HepG2 (cell line): ENCODE measurements around the gene ARL6. TPM values are rescaled to one million over a fixed set of nuclear protein-coding genes. Genes with fewer than 3 reads are reported as not detected.
A peak's percentile ranks its signal among the peaks of the same experiment; 100 is the strongest.

Source experiments
- CBFB ChIP-seq: sonication (generic); formaldehyde crosslinking; IDR thresholded peaks from 2 replicates; pipeline ENCODE4 v1.4.0; 2020; ENCODE audit warnings: missing genetic modification reagents
- CREM ChIP-seq, 2 experiments: sonication (generic) in 1 of 2; formaldehyde crosslinking in 1 of 2; IDR thresholded peaks; 2 replicates each; pipeline versions ENCODE4 v1.4.0 to v1.6.1; 2016 to 2020; ENCODE audit warnings: antibody characterized with exemption in 1 of 2, mild to moderate bottlenecking in 1 of 2, missing genetic modification reagents in 1 of 2
- HES4 ChIP-seq: sonication (generic); formaldehyde crosslinking; IDR thresholded peaks from 2 replicates; pipeline ENCODE4 v1.9.0; 2021; ENCODE audit warnings: mild to moderate bottlenecking, missing genetic modification reagents, borderline replicate concordance
- KDM3A ChIP-seq: IDR thresholded peaks from 2 replicates; pipeline ENCODE4 v1.6.1; 2018; ENCODE audit warnings: low read depth, missing compliant biosample characterization
- NFE2L2 ChIP-seq: fragments of 150-350 bp; IDR thresholded peaks from 2 replicates; pipeline ENCODE4 v1.6.1; 2014; ENCODE audit warnings: low read length
- PAF1 ChIP-seq: IDR thresholded peaks from 2 replicates; pipeline ENCODE4 v1.6.1; 2016; ENCODE audit warnings: missing genetic modification reagents, missing compliant biosample characterization
- PHF20 ChIP-seq: sonication (generic); formaldehyde crosslinking; IDR thresholded peaks from 2 replicates; pipeline ENCODE4 v1.5.0; 2020; ENCODE audit warnings: mild to moderate bottlenecking, missing genetic modification reagents
- POGZ ChIP-seq: sonication (generic); formaldehyde crosslinking; IDR thresholded peaks from 2 replicates; pipeline ENCODE4 v1.4.0; 2020; ENCODE audit warnings: mild to moderate bottlenecking, missing genetic modification reagents
- POLR2AphosphoS5 ChIP-seq: IDR thresholded peaks from 2 replicates; pipeline ENCODE4 v1.6.1; 2012; ENCODE audit warnings: low read depth, low read length
- RARG ChIP-seq: sonication (generic); formaldehyde crosslinking; IDR thresholded peaks from 2 replicates; pipeline ENCODE4 v1.4.0; 2020; ENCODE audit warnings: low read depth, mild to moderate bottlenecking, missing genetic modification reagents
- SAP130 ChIP-seq: IDR thresholded peaks from 2 replicates; pipeline ENCODE4 v1.6.1; 2016; ENCODE audit warnings: low read depth
- TOPORS ChIP-seq: sonication (generic); formaldehyde crosslinking; IDR thresholded peaks from 2 replicates; pipeline ENCODE4 v1.8.0; 2023; ENCODE audit warnings: mild to moderate bottlenecking, missing genetic modification reagents
- XBP1 ChIP-seq: sonication (generic); formaldehyde crosslinking; IDR thresholded peaks from 2 replicates; pipeline ENCODE4 v1.5.0; 2020; ENCODE audit warnings: missing genetic modification reagents
- ZBTB38 ChIP-seq: sonication (generic); formaldehyde crosslinking; IDR thresholded peaks from 2 replicates; pipeline ENCODE4 v1.5.1; 2020; ENCODE audit warnings: mild to moderate bottlenecking, missing genetic modification reagents
- ZNF746 ChIP-seq: sonication (generic); formaldehyde crosslinking; IDR thresholded peaks from 2 replicates; pipeline ENCODE4 v1.8.0; 2022; ENCODE audit warnings: mild to moderate bottlenecking, missing genetic modification reagents
- ZSCAN30 ChIP-seq: sonication (generic); formaldehyde crosslinking; IDR thresholded peaks from 2 replicates; pipeline ENCODE4 v1.5.0; 2020; ENCODE audit warnings: mild to moderate bottlenecking, missing genetic modification reagents
- polyA plus RNA-seq, 8 experiments: library from polyadenylated mRNA; depleted of rRNA in 3 of 8; stranded (reverse) in 7 of 8; unstranded in 1 of 8; fragments of >200 nt; fragmentation: Illumina TruSeq in 4 of 8; extraction: Trizol in 4 of 8; gene quantifications; 2 replicates each; pipeline versions ENCODE4 v1.2.1 to v1.2.3, GENCODE V29; 2011 to 2016; ENCODE audit warnings: low read depth in 4 of 8, missing spikeins in 1 of 8, mixed read lengths in 1 of 8; ENCODE audit not compliant: insufficient read depth in 1 of 8
- total RNA-seq, 5 experiments: library from RNA; depleted of rRNA; stranded (reverse); fragments of >200 nt; fragmentation: Illumina TruSeq; extraction: Trizol; gene quantifications; 2 replicates each; pipeline ENCODE4 v1.2.3, GENCODE V29; 2016; ENCODE audit warnings: low read depth in 1 of 5
- TF ChIP-seq, protein P1 (sequence below), 2 experiments: fragments of 450-650 bp in 1 of 2; sonication (generic) in 1 of 2; formaldehyde crosslinking in 1 of 2; IDR thresholded peaks; 2 replicates each; pipeline versions ENCODE4 v1.6.1 to v1.8.0; 2016 to 2022; ENCODE audit warnings: antibody characterized with exemption in 1 of 2, mild to moderate bottlenecking in 1 of 2, missing genetic modification reagents in 1 of 2
- TF ChIP-seq, protein P2 (sequence below): sonication (generic); formaldehyde crosslinking; IDR thresholded peaks from 2 replicates; pipeline ENCODE4 v1.8.0; 2022; ENCODE audit warnings: missing genetic modification reagents, mild to moderate bottlenecking, inconsistent platforms, borderline replicate concordance

Gene ARL6
- total and polyA plus RNA-seq, 2 of the 13 experiments (the other 11 are each of a cell fraction or from before 2014, with no cell fraction given) = 1.3 to 3.7 TPM

DNA sequence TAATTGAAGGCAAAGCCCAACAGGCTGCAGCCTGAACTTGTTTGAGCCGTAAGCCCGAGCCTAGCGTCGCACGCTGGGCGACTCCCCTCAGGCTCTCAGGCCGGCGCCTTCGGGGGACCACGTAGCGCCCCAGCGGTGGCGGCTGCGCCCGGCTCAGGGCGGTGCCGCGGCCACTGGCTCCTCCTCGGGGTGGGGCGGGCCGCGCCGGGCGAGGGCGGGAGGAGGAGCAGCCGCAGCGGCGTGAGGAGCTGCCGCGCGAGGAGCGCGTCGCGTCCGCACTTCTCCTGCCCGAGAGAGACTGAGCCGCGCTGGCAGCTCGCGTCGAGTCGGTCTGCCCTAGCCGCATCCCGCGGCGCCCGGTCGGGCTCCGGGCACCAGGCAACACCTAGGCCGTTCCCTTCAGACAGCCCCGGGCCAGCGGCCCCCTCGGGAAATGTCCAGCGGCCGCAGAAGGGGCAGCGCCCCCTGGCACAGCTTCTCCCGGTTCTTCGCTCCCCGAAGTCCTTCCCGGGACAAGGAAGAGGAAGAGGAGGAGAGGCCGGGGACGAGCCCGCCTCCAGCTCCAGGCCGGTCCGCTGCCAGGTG, 57.3 kb downstream of the ARL6 start, which contains the start of gene CRYBG3 (continued):
- TF ChIP-seq PHF20 (CRISPR knock-in tag) = peak; percentile 47; the same call in 1 of the 2 replicates
- TF ChIP-seq, protein P1, sequence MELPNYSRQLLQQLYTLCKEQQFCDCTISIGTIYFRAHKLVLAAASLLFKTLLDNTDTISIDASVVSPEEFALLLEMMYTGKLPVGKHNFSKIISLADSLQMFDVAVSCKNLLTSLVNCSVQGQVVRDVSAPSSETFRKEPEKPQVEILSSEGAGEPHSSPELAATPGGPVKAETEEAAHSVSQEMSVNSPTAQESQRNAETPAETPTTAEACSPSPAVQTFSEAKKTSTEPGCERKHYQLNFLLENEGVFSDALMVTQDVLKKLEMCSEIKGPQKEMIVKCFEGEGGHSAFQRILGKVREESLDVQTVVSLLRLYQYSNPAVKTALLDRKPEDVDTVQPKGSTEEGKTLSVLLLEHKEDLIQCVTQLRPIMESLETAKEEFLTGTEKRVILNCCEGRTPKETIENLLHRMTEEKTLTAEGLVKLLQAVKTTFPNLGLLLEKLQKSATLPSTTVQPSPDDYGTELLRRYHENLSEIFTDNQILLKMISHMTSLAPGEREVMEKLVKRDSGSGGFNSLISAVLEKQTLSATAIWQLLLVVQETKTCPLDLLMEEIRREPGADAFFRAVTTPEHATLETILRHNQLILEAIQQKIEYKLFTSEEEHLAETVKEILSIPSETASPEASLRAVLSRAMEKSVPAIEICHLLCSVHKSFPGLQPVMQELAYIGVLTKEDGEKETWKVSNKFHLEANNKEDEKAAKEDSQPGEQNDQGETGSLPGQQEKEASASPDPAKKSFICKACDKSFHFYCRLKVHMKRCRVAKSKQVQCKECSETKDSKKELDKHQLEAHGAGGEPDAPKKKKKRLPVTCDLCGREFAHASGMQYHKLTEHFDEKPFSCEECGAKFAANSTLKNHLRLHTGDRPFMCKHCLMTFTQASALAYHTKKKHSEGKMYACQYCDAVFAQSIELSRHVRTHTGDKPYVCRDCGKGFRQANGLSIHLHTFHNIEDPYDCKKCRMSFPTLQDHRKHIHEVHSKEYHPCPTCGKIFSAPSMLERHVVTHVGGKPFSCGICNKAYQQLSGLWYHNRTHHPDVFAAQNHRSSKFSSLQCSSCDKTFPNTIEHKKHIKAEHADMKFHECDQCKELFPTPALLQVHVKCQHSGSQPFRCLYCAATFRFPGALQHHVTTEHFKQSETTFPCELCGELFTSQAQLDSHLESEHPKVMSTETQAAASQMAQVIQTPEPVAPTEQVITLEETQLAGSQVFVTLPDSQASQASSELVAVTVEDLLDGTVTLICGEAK (IDR thresholded peaks at IDR 0.05) = no peak
- TF ChIP-seq, protein P1 (CRISPR knock-in tag; IDR thresholded peaks at IDR 0.05) = peak; percentile 49; the same call in 1 of the 2 replicates
- TF ChIP-seq KDM3A (CRISPR knock-in tag) = peak; percentile 21; the same call in 1 of the 2 replicates
- TF ChIP-seq ZSCAN30 (CRISPR knock-in tag) = peak; percentile 23; the same call in 1 of the 2 replicates
- 0 out of 2 replicates have a peak, but pooled peaks have one; percentile 24 for TF ChIP-seq RARG (CRISPR knock-in tag)
- TF ChIP-seq NFE2L2 = no peak
- peak; percentile 69; the same call in 1 of the 2 replicates for TF ChIP-seq TOPORS
- no peak for TF ChIP-seq CREM (IDR thresholded peaks at IDR 0.05)
- no peak for TF ChIP-seq CREM (CRISPR knock-in tag; IDR thresholded peaks at IDR 0.05)
- no peak for TF ChIP-seq PAF1 (CRISPR knock-in tag)
- peak; percentile 62 for TF ChIP-seq SAP130 (CRISPR knock-in tag)
- peak; percentile 68 for TF ChIP-seq POLR2AphosphoS5
- TF ChIP-seq, protein P2, sequence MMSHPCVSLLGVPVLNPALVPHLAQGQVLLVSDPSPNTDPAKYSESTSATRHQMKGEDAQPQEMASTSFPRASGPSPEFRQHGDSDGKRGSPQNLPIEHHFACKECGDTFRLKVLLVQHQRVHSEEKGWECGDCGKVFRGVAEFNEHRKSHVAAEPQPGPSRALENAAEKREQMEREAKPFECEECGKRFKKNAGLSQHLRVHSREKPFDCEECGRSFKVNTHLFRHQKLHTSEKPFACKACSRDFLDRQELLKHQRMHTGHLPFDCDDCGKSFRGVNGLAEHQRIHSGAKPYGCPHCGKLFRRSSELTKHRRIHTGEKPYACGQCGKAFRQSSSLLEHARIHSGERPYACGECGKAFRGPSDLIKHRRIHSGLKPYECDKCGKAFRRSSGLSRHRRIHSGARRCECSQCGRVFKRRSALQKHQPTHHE (CRISPR knock-in tag) = 0 out of 2 replicates have a peak, but pooled peaks have one; percentile 37
- TF ChIP-seq POGZ (CRISPR knock-in tag) = peak; percentile 57
- TF ChIP-seq ZBTB38 (CRISPR knock-in tag) = peak; percentile 36; the same call in 1 of the 2 replicates
- TF ChIP-seq CBFB = 0 out of 2 replicates have a peak, but pooled peaks have one; percentile 48
- peak; percentile 58; the same call in 1 of the 2 replicates for TF ChIP-seq ZNF746 (CRISPR knock-in tag)
- peak; percentile 87 for TF ChIP-seq HES4
- 0 out of 2 replicates have a peak, but pooled peaks have one; percentile 9 for TF ChIP-seq XBP1
